ENCODE results near the gene TENT5C.

DNA sequence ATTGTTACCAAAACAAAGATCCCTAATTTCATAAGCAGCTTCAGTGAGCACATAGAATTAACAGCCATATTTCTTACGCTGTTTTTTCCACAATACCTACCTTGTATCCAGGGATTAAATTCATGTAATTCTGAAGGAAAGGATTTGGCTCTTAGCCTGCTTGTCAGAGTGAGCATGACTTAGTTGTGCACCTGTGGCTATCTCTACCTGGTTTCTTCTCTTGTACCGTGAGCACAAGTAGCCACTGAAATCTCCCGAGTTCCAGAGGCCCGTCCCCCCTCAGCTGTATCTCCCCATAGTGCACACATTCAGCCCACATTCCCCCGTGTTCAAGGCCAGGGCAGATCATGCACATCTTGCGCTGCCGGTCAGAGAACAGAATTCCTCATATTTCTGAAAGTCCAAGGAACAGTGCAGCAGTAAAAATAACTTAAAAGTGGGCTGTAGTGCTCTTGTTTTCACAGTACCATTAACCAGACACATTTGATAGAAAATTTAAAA lies 2.3 kb downstream of the TENT5C start:
- TF ChIP-seq, protein P1, sequence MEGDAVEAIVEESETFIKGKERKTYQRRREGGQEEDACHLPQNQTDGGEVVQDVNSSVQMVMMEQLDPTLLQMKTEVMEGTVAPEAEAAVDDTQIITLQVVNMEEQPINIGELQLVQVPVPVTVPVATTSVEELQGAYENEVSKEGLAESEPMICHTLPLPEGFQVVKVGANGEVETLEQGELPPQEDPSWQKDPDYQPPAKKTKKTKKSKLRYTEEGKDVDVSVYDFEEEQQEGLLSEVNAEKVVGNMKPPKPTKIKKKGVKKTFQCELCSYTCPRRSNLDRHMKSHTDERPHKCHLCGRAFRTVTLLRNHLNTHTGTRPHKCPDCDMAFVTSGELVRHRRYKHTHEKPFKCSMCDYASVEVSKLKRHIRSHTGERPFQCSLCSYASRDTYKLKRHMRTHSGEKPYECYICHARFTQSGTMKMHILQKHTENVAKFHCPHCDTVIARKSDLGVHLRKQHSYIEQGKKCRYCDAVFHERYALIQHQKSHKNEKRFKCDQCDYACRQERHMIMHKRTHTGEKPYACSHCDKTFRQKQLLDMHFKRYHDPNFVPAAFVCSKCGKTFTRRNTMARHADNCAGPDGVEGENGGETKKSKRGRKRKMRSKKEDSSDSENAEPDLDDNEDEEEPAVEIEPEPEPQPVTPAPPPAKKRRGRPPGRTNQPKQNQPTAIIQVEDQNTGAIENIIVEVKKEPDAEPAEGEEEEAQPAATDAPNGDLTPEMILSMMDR (IDR thresholded peaks at IDR 0.05; ENCODE audit: low read depth, low read length, poor library complexity, severe bottlenecking): no peak
- no peak for TF ChIP-seq EZH2phosphoT487 (IDR thresholded peaks at IDR 0.05; ENCODE audit: borderline replicate concordance, low read length)

All from DOHH2 (cell line).